Motor neuron (in vitro differentiated cells): ENCODE results near the gene VIT. TPM values are rescaled to one million over a fixed set of nuclear protein-coding genes. Genes with fewer than 3 reads are reported as not detected.

Source experiments
- total RNA-seq, 8 experiments: library from RNA; unstranded; fragments of 300-600 nt; gene quantifications; 2 replicates each; pipeline versions ENCODE4 v1.2.3 to v1.2.4, GENCODE V29; 2022

Gene VIT
- total RNA-seq, 8 experiments from 2014 or later: 0.09 to 0.71 (median 0.28) TPM; not detected in 5

Other genes starting within 250 kb of the VIT start
- gene FEZ2, start 98.5 kb upstream of the VIT start, total RNA-seq: 10 to 100 TPM; 25.9 to 49.8 (median 32.8) TPM